Stimulated activated CD8-positive, alpha-beta memory T cell treated with anti-CD3 and anti-CD28 coated beads, Interleukin-12 subunit alpha, Interleukin-12 subunit beta, amount 100 ng/mL, for 4 hours (primary cell): ENCODE results near the gene CCL3.
"Not testable (repeated sequence)": the region's sequence is repeated elsewhere in the genome, so short reads cannot be mapped to it uniquely, and the experiment has no call there.

Experiments
- DNase-seq: peaks from one replicate; pipeline ENCODE4 v3.0.0-alpha.2; 2020; ENCODE audit warnings: low read depth

CCL3 gene

GRCh38 chr17:36114971-36115648 lies 25.2 kb upstream of the CCL3 start:
- DNase-seq: not testable (repeated sequence)

GRCh38 chr17:36113131-36113530 lies 23.2 kb upstream of the CCL3 start:
- not testable (repeated sequence) for DNase-seq

GRCh38 chr17:36112572-36112971 lies 22.6 kb upstream of the CCL3 start:
- DNase-seq: no peak

- DNase-seq: no peak
Measured at GRCh38 chr17:36111068-36111490, 21.1 kb upstream of the CCL3 start.

- not testable (repeated sequence) for DNase-seq
Measured at GRCh38 chr17:36108265-36108664, 18.3 kb upstream of the CCL3 start.

- no peak for DNase-seq
Measured at GRCh38 chr17:36107660-36108059, 17.7 kb upstream of the CCL3 start.

GRCh38 chr17:36106493-36106835 lies 16.5 kb upstream of the CCL3 start:
- DNase-seq: no peak

GRCh38 chr17:36105781-36106492 lies 16.0 kb upstream of the CCL3 start:
- no peak for DNase-seq

GRCh38 chr17:36104701-36105181 lies 14.8 kb upstream of the CCL3 start:
- DNase-seq: no peak

- not testable (repeated sequence) for DNase-seq
Measured at GRCh38 chr17:36104246-36104645, 14.3 kb upstream of the CCL3 start.

GRCh38 chr17:36103401-36103975 lies 13.5 kb upstream of the CCL3 start, which contains the start of gene CCL4:
CCL4 (plus strand) TSS chr17:36103827; CDS start chr17:36103906, 79 bp downstream.
- peak; percentile 42 for DNase-seq

- not testable (repeated sequence) for DNase-seq
Measured at GRCh38 chr17:36099004-36099403, 9.1 kb upstream of the CCL3 start.

GRCh38 chr17:36095992-36096391 lies 6.0 kb upstream of the CCL3 start:
- DNase-seq: no peak

GRCh38 chr17:36094746-36095145 lies 4.8 kb upstream of the CCL3 start:
- DNase-seq: no peak

- no peak for DNase-seq
Measured at GRCh38 chr17:36094232-36094631, 4.3 kb upstream of the CCL3 start.

GRCh38 chr17:36092715-36093114 lies 2.8 kb upstream of the CCL3 start:
- DNase-seq: not testable (repeated sequence)

- no peak for DNase-seq
Measured at GRCh38 chr17:36092230-36092629, 2.3 kb upstream of the CCL3 start.

- DNase-seq: no peak
Measured at GRCh38 chr17:36089339-36089865, 541 bp downstream of the CCL3 start.

- DNase-seq: no peak
Measured at GRCh38 chr17:36088670-36089338, 1.1 kb downstream of the CCL3 start.

- DNase-seq: not testable (repeated sequence)
Measured at GRCh38 chr17:36087897-36088572, 1.9 kb downstream of the CCL3 start.

- DNase-seq: not testable (repeated sequence)
Measured at GRCh38 chr17:36087471-36087870, 2.5 kb downstream of the CCL3 start.

- no peak for DNase-seq
Measured at GRCh38 chr17:36086791-36087190, 3.2 kb downstream of the CCL3 start.
